Transverse colon (tissue), 4 donors: ENCODE results near the gene FAF2. TPM values are rescaled to one million over a fixed set of nuclear protein-coding genes. Genes with fewer than 3 reads are reported as not detected.

Experiments used
- DNase-seq: peaks from one replicate; pipeline ENCODE4 v3.0.0-alpha.2; 2019
- H3K27ac ChIP-seq, 4 donors: fragments of 200-600 bp; sonication (generic); 2 replicates each; pipeline ENCODE4 v1.5.1; 2016 to 2018; ENCODE audit warnings: inconsistent platforms in 4 of 4
- H3K27me3 ChIP-seq: fragments of 200-600 bp; sonication (generic); 2 replicates; pipeline ENCODE4 v1.5.1; 2017; ENCODE audit warnings: inconsistent platforms
- H3K36me3 ChIP-seq, 4 donors: fragments of 200-600 bp; sonication (generic); 2 replicates each; pipeline ENCODE4 v1.5.1; 2017 to 2019; ENCODE audit warnings: inconsistent platforms in 4 of 4
- H3K4me1 ChIP-seq, 4 donors: fragments of 200-600 bp; sonication (generic); 2 replicates each; pipeline ENCODE4 v1.5.1; 2017 to 2020; ENCODE audit warnings: inconsistent platforms in 4 of 4
- H3K4me3 ChIP-seq, 4 donors: fragments of 200-600 bp; sonication (generic); 1 replicate in 1 of 4; 2 replicates in 3 of 4; pipeline versions ENCODE4 v1.5.1 to v1.6.1; 2017 to 2019; ENCODE audit warnings: inconsistent platforms in 4 of 4
- H3K9me3 ChIP-seq, 2 donors: fragments of 200-600 bp; sonication (generic); 2 replicates each; pipeline ENCODE4 v1.5.1; 2017 to 2019; ENCODE audit warnings: inconsistent platforms in 2 of 2
- EP300 ChIP-seq: sonication (generic); formaldehyde crosslinking; IDR thresholded peaks from one replicate; pipeline ENCODE4 v1.6.1; 2017; ENCODE audit warnings: antibody characterized with exemption, low read depth
- POLR2A ChIP-seq: fragments of 450-650 bp; IDR thresholded peaks from one replicate; pipeline ENCODE4 v1.6.1; 2016; ENCODE audit warnings: antibody characterized with exemption, mild to moderate bottlenecking, moderate library complexity
- POLR2AphosphoS5 ChIP-seq, 3 donors: sonication (generic); formaldehyde crosslinking; IDR thresholded peaks; one replicate each; pipeline ENCODE4 v1.6.1; 2016; ENCODE audit warnings: antibody characterized with exemption in 3 of 3
- WGBS, 2 donors: methylation state at CpG; one replicate each; pipeline ENCODE4 v1.1.5; 2018; ENCODE audit warnings: low coverage in 1 of 2; 5-methylcytosine and 5-hydroxymethylcytosine counted together
- in situ Hi-C, 4 donors: fragments of 200-750 bp; cut with MboI; loops; one replicate each; pipeline versions ENCODE4 v1.15.0 to v1.15.1; 2017; ENCODE audit warnings: low sequenced_read_pairs in 3 of 4, low pct_ligation_motif_present in 1 of 4, low pct_unique_long_range_greater_than_20kb in 1 of 4
- intact Hi-C: fragments of 100-400 bp; cut with DNase I; formaldehyde crosslinking; loops from one replicate; pipeline ENCODE4 v1.15.1; 2023; ENCODE audit warnings: low total_unique reads
- total RNA-seq, 4 donors: library from RNA; depleted of rRNA; stranded (reverse); fragments of >200 nt; gene quantifications; one replicate each; pipeline ENCODE4 v1.1.0, GENCODE V29; 2016
- TF ChIP-seq, protein P1 (sequence below), 5 experiments: fragments of 200-600 bp in 3 of 5; fragments of 450-650 bp in 2 of 5; sonication (generic) in 3 of 5; IDR thresholded peaks; 1 replicate in 2 of 5; 2 replicates in 3 of 5; pipeline ENCODE4 v1.5.1; 2016 to 2017; ENCODE audit warnings: antibody characterized with exemption in 5 of 5, inconsistent platforms in 3 of 5, mild to moderate bottlenecking in 2 of 5, moderate library complexity in 1 of 5

FAF2 gene
- total RNA-seq, 4 donors from 2014 or later: 3.8 to 32.4 (median 26.5) TPM

DNA sequence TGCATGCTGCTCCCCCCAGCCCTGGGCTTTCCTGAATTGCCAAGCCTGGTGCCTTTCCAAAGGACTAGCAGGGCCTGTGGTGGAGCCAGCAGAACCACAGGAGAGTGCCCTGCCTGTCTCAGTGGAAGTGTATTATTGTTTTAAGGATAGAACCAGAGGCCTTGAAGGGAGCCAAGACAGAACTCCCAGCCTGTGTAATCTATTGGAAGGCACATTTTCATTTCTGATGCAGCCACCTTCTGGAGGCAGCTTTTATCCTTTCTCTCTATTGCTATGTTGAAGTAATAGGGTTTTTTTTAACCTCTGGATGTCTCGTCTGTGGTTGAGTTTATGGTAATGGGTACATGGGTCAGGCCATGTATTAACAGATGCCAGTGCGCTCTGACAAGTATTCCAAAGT, 59.7 kb downstream of the FAF2 start:
- Histone ChIP-seq H3K9me3 (no peaks in the 10 kb centered on the region), H3K36me3 (peaks cover 0 to 36% (median 14%) of the 10 kb centered on the region in 4 donors), H3K27me3 (no peaks in the 10 kb centered on the region), H3K4me3 (no peak overlapping the region), H3K4me1 (no peaks in the 10 kb centered on the region), H3K27ac (no peak overlapping the region)
- 87 to 89% methylated on average over 2 of the region's 2 CpGs for WGBS, 2 donors
- DNase-seq: no peak
- TF ChIP-seq POLR2A (no peak), EP300 (no peak), POLR2AphosphoS5 (IDR thresholded peaks at IDR 0.05) (no peak)
- TF ChIP-seq, protein P1, sequence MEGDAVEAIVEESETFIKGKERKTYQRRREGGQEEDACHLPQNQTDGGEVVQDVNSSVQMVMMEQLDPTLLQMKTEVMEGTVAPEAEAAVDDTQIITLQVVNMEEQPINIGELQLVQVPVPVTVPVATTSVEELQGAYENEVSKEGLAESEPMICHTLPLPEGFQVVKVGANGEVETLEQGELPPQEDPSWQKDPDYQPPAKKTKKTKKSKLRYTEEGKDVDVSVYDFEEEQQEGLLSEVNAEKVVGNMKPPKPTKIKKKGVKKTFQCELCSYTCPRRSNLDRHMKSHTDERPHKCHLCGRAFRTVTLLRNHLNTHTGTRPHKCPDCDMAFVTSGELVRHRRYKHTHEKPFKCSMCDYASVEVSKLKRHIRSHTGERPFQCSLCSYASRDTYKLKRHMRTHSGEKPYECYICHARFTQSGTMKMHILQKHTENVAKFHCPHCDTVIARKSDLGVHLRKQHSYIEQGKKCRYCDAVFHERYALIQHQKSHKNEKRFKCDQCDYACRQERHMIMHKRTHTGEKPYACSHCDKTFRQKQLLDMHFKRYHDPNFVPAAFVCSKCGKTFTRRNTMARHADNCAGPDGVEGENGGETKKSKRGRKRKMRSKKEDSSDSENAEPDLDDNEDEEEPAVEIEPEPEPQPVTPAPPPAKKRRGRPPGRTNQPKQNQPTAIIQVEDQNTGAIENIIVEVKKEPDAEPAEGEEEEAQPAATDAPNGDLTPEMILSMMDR (IDR thresholded peaks at IDR 0.05): no peak
- intact Hi-C loops (no loop called here), in situ Hi-C loops (no loop called here)

DNA sequence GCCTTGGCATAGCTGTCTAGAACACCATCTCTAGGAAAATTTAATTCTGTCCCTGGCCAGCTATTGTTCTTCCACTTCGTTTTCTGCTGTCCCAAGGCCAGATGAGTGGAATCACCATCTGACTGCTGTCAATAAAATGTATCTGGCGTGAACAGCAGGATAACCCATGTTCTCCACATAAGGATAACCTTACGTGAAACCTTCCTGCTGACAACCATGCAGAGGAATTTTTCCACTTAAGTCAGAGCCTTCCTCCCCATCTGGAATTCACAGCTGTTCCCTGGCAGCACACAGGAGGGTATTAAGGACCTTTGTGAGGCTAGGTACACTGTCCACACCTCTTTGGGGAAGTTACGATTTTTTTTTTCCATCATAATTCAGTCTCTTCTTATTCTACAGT, 60.4 kb downstream of the FAF2 start:
- no peak overlapping the region for H3K27ac ChIP-seq
- in situ Hi-C loops: no loop called here
- WGBS, 2 donors: 63 to 85% methylated on average over 4 of the region's 4 CpGs
- H3K4me3 ChIP-seq: no peak overlapping the region
- TF ChIP-seq EP300 (no peak), POLR2AphosphoS5 (IDR thresholded peaks at IDR 0.05) (no peak), POLR2A (no peak)
- TF ChIP-seq, protein P1 (IDR thresholded peaks at IDR 0.05): no peak
- H3K4me1 ChIP-seq: no peaks in the 10 kb centered on the region
- DNase-seq: no peak
- no peaks in the 10 kb centered on the region for H3K9me3 ChIP-seq
- peaks cover 0 to 36% (median 14%) of the 10 kb centered on the region in 4 donors for H3K36me3 ChIP-seq
- intact Hi-C loops: no loop called here
- H3K27me3 ChIP-seq: no peaks in the 10 kb centered on the region

DNA sequence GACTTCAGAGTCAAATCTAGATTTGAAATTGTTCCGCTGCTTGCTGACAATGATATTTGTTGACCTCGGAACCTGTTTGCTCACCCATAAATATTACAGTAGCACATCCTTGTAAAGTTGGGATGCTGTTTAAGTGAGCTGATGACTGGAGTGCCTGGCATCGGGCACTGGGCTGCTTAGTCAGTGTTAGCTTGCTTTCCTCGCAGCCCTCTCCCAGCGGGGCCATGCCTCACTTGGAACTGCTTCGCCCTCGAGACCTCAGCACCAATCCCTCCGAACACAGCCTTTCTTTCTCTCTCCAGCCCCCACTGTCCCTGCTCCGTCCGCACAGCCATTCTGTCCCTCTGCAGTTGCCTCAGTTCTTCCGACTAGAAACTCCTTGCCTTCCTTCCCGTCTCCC, 65.6 kb downstream of the FAF2 start:
- TF ChIP-seq POLR2AphosphoS5 (IDR thresholded peaks at IDR 0.05) (no peak), POLR2A (no peak), EP300 (no peak)
- TF ChIP-seq, protein P1 (IDR thresholded peaks at IDR 0.05): no peak
- intact Hi-C loops (no loop called here), in situ Hi-C loops (no loop called here)
- DNase-seq: no peak
- no peaks in the 10 kb centered on the region for H3K36me3 ChIP-seq
- H3K9me3 ChIP-seq: no peaks in the 10 kb centered on the region
- no peak overlapping the region for H3K4me3 ChIP-seq
- H3K27ac ChIP-seq: no peak overlapping the region
- no peaks in the 10 kb centered on the region for H3K4me1 ChIP-seq
- WGBS, 2 donors: 72 to 86% methylated on average over 2 to 12 of the region's 12 CpGs
- H3K27me3 ChIP-seq: no peaks in the 10 kb centered on the region

DNA sequence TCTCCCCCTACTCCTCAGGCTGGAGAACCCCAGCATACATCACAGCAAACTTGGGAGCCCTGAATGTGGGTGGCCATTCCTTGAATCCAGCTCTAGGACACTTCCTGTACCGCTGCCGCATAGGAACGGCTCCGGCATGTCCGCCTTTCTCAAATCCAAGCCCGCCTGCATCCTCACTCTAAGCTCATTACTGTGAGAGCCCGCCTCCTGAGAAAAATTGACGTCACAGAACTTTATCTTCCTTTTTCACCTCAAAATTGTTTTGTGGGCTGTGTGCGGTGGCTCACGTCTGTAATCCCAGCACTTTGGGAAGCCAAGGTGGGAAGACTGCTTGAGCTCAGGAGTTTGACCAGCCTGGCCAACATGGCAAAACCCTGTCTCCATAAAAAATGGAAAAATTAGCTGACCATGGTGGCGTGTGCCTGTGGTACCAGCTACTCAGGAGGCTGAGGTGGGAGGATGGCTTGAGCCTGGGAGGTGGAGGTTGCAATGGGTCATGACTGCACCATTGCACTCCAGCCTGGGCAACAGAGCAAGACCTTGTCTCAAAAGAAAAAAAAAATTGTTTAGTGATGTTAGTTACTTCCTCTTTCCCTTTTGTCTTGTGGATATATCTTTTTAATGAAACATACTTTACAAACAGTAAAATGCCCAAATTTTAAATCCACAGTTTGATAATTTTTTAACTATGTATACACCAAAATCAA, 66.2 kb downstream of the FAF2 start:
- no peak for TF ChIP-seq POLR2A
- no peak for TF ChIP-seq EP300
- TF ChIP-seq, protein P1 (IDR thresholded peaks at IDR 0.05): no peak
- TF ChIP-seq POLR2AphosphoS5 (IDR thresholded peaks at IDR 0.05): no peak
- H3K4me1 ChIP-seq: no peaks in the 10 kb centered on the region
- intact Hi-C loops (no loop called here), in situ Hi-C loops (no loop called here)
- 86% methylated on average over 8 to 11 of the region's 11 CpGs for WGBS, 2 donors
- no peak overlapping the region for H3K27ac ChIP-seq
- H3K27me3 ChIP-seq: no peaks in the 10 kb centered on the region
- H3K36me3 ChIP-seq: no peaks in the 10 kb centered on the region
- no peaks in the 10 kb centered on the region for H3K9me3 ChIP-seq
- no peak for DNase-seq
- H3K4me3 ChIP-seq: no peak overlapping the region
